Upper lobe of left lung (tissue), 4 donors: ENCODE results near the gene RNF207.

Experiments used
- EP300 ChIP-seq, 4 donors: sonication (generic); formaldehyde crosslinking; IDR thresholded peaks; one replicate each; pipeline ENCODE4 v1.5.1; 2017; ENCODE audit warnings: antibody characterized with exemption in 4 of 4, control low read depth in 2 of 4
- POLR2A ChIP-seq, 4 donors: fragments of 450-650 bp; IDR thresholded peaks; one replicate each; pipeline ENCODE4 v1.5.1; 2016 to 2017; ENCODE audit warnings: antibody characterized with exemption in 4 of 4, mild to moderate bottlenecking in 2 of 4
- POLR2AphosphoS5 ChIP-seq, 2 donors: sonication (generic); formaldehyde crosslinking; IDR thresholded peaks; one replicate each; pipeline ENCODE4 v1.5.1; 2017; ENCODE audit warnings: antibody characterized with exemption in 2 of 2
- TF ChIP-seq, protein P1 (sequence below), 6 experiments: fragments of 450-650 bp in 4 of 6; fragments of 200-600 bp in 2 of 6; sonication (generic) in 2 of 6; IDR thresholded peaks; one replicate each; pipeline ENCODE4 v1.5.1; 2016 to 2019; ENCODE audit warnings: antibody characterized with exemption in 6 of 6

- TF ChIP-seq POLR2AphosphoS5 (IDR thresholded peaks at IDR 0.05) (no peak), POLR2A (IDR thresholded peaks at IDR 0.05) (no peak), EP300 (IDR thresholded peaks at IDR 0.05) (no peak)
- TF ChIP-seq, protein P1, sequence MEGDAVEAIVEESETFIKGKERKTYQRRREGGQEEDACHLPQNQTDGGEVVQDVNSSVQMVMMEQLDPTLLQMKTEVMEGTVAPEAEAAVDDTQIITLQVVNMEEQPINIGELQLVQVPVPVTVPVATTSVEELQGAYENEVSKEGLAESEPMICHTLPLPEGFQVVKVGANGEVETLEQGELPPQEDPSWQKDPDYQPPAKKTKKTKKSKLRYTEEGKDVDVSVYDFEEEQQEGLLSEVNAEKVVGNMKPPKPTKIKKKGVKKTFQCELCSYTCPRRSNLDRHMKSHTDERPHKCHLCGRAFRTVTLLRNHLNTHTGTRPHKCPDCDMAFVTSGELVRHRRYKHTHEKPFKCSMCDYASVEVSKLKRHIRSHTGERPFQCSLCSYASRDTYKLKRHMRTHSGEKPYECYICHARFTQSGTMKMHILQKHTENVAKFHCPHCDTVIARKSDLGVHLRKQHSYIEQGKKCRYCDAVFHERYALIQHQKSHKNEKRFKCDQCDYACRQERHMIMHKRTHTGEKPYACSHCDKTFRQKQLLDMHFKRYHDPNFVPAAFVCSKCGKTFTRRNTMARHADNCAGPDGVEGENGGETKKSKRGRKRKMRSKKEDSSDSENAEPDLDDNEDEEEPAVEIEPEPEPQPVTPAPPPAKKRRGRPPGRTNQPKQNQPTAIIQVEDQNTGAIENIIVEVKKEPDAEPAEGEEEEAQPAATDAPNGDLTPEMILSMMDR (IDR thresholded peaks at IDR 0.05): no peak
These were observed 4.9 kb downstream of the RNF207 start for GRCh38 chr1:6210591-6211355.
